NAMALWA (cell line): ENCODE measurements around the gene ODC1.
"Not testable (repeated sequence)": the region's sequence is repeated elsewhere in the genome, so short reads cannot be mapped to it uniquely, and the experiment has no call there.

ENCODE experiments used
- DNase-seq: peaks from one replicate; pipeline ENCODE4 v3.0.0-alpha.2; 2015; ENCODE audit warnings: low spot score

Gene ODC1

GRCh38 chr2:10452956-10453904, 5.1 kb upstream of the ODC1 start:
- DNase-seq, result no peak

DNA sequence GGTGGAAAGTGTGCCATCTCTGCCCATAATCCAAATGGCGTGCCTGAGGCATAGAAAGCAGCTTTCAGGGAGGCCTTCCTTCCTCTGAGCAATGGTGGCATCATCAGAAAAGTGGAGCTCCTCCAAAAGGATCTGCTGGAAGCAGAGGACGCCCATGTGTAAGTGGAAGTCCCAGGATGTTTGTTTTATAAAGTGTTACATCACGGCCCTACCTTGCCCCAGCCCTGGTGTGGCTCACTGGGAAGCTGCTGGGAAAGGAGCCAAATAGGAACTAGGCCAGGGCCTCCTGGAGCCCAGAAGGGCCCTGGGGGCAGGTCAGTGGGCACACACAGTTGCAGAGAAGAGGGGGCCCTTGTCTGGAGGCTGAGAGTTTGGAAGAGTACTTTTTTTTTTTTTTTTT, 4.2 kb upstream of the ODC1 start:
- DNase-seq, result no peak

DNA sequence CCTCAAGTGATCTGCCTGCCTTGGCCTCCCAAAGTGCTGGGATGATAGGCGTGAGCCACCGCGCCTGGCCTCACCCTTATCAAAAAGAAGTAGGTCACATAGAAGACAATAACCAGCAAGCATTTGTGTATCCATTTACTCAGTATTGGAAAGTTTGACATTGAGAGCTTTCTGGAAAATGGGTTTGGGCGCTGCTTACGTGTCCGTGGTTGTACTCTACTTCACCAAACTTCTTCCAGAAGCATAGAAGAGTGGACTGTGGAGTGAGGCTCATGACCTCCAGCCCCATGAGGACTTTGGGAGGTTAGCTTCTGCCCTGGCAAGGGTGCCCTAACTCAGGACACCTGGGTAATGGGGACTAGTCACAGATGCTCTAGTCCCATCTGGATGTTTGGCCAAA, 3.7 kb upstream of the ODC1 start:
- DNase-seq, result no peak

- DNase-seq, result no peak
These were observed 1.9 kb upstream of the ODC1 start for GRCh38 chr2:10449838-10450691.

GRCh38 chr2:10449486-10449831, 1.3 kb upstream of the ODC1 start:
- no peak for DNase-seq

DNA sequence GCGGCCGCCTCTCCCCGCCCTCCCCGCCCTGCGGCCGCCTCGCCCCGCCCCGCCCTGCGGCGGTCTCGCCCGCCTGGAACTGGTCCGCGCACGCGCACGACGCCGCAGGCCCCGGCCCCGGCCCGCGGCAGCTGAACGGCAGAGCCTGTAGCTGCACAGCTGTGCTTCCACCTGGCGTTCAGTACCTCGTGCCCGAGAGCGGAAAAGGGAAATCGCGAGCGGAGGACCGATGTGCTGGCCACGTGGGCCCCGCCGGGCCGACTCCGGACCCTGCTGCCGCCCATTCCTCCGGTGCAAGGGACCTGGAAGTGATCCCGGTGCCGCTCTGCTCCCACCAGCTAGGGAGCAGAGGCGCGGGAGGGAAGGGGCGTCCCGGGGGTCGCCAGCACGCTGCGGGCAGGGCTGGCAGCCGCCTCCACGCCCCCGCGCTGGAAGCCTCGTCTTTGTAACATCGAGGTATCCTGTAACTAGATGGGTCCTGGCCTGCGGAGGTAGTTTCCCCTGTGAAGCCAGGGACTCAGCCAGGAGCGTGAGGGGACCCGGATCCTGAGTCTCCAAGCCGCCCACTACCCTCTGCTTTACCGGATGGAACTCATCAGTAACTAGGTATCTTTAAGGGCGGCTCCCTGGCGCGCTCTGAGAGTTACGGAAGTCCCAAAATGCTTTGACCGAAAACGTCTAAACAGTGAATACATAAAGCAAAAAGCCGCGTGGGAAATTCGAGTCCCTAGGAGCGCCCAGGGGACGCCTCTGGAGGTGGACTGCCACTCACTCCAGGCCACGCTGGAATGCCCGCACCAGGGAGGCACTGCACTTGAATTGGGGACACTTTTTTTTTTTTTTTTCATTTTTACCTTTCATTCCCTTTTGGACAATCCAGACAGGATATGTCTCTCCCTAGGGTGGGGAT, 704 bp upstream of the ODC1 start:
- DNase-seq, result peak; percentile 96

DNA sequence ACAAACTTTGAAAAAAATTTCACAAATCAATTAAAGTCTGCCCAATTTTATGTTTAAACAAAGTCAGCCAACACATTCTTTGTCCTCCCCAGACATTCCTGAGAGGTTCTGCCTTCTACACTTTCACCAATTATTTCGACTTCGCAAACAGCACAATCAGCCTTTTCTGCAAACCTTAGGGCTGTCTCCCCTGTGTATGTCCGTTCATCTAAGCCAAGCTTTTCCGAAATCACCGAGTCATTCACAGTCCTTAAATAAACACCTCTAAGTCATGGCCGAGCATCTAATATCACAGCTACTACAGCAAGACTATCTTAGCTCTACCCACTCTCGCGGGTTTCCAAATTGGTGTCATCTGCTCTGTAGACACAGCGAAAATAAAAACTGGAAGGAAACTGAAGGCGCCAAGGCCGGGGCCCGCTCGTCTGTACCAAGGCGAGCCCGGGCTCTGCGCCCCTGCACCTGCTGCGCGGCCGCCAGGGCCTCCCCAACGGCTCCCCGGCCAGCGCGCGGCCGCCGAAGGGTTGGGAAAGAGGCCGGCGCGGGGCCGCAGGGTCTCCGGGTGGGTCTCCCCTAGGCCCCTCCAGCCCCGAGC, 730 bp downstream of the ODC1 start:
- peak; percentile 79 for DNase-seq

GRCh38 chr2:10446631-10447030, 1.5 kb downstream of the ODC1 start:
- peak; percentile 53 for DNase-seq

- DNase-seq, result no peak
These were observed 3.7 kb downstream of the ODC1 start for GRCh38 chr2:10444463-10444862.

DNA sequence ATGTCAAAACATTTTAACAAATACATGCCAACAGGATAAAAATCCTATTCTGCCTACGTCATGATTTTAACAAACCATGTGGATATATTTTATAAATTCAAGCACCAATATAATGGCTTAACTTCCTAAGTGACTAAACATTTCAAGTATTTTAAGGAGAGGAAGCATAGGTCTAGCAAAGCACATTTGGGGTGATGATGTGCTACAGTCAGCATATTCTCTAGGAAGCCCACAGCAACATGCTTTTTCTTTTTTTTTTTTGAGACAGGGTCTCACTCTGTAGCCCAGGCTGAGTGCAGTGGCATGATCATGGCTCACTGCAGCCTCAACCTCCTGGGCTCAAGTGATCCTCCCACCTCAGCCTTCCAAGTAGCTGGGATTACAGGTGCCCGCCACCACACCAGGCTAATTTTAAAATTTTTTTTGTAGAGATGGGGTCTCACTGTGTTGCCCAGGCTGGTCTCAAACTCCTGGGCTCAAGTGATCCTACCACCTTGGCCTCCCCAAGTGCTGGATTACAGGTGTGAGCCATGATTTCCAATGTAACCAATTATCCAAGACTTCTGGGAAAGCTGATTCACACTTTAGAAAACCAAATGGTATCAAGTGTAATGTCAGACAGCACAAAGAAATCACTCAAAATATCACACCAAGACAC, 5.5 kb downstream of the ODC1 start:
- DNase-seq, result not testable (repeated sequence)

DNA sequence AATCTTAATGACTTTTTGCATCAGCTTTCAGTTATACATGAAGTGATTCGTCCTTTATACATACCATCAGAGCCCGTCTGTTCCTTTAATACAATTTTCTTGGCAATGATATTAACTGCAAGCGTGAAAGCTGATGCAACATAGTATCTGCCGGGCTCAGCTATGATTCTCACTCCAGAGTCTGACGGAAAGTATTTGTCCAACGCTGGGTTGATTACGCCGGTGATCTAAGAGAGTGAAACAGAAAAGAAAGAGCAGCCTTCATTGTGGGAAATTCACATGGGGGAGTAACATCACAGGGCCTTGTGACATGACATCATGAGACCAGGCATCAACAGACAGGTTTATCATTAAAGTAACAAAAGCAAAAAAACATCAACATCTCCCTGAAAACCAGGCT, 6.2 kb downstream of the ODC1 start:
- no peak for DNase-seq

DNA sequence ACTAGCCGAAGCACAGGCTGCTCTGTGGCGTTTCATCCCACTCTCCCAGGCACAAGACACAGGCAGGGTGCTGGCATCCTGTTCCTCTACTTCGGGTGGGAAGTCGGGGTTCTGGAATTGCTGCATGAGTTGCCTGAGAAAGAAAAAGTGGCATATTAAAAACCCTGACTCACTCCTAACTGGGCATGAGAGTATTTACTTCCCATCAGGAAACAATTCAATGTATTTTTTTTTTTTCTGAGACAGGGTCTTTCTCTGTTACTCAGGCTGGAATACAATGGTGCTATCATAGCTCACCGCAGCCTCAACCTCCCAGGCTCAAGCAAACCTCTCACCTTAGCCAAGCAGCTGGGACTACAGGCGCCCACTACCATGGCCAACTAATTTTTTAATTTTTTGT, 7.4 kb downstream of the ODC1 start:
- no peak for DNase-seq

DNA sequence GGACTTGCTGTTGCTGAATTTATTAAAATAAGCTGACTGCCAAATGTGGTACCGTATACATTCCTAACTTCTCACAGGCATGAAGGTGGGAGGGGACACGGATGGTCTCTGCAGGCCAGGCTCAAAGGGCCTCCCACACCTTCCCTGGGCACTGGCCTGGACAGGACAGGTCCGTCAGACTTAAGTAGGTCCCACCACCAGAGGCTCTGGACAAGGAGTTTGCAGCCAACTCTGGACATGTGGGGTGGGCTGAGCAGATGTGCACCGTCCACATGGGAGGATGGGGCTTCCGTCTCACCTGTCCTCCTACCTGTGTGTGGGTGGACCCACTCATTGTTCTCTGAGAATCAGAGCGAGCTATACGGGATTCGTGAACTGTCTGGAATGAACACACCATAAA, 8.2 kb downstream of the ODC1 start:
- DNase-seq, result no peak

- DNase-seq, result peak; percentile 47
These were observed 8.8 kb downstream of the ODC1 start for GRCh38 chr2:10439185-10439879.

DNA sequence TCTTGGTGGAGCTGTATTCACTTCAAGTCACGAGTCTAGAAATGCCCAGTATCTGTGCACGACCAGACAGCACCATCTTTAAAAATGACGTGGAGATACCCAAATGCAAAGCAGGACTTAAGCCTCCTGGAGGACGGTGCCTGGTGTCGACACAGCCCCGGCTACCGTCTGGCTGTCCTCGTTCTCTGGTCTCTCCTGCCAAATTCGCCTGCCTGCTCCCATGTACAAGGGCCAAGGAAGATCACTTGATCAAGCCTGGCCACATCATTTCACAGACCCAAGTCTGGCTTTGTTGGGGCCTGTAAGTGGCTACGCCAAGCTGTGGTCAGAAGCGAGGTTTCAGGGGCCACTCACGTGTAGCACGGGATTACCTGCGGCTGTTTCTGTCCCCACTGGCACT, 9.4 kb downstream of the ODC1 start:
- DNase-seq, result peak; percentile 37

- no peak for DNase-seq
These were observed 10.3 kb downstream of the ODC1 start for GRCh38 chr2:10437806-10438205.

DNA sequence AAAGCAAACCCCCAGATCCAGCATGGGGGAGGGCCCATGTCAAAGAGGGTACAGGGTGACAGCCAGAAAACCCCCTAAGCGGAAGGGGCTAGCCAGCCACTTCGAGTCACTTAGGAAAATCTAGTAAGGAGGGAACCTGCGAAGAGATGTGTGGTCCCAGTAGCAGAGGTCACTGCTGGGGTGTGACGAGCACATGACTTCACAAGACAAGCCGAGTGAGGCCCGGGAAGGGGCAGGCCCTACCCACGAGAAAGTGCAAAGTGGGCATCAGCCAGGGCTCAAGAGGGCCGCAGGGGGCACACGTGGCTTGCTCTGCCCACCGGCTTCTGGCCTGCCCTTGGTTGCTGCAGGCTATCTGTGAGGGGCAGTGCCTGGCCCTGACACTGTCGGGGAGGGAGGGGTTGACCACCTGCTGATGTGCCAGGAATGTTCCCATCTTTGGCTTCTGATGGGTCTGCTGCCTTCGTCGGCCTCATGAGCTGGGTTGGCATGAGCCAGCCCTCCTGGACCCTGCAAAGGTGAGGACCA, 11.5 kb downstream of the ODC1 start:
- no peak for DNase-seq

- DNase-seq, result no peak
These were observed 12.3 kb downstream of the ODC1 start for GRCh38 chr2:10435820-10436204.

- peak; percentile 88 for DNase-seq
These were observed 13.0 kb downstream of the ODC1 start for GRCh38 chr2:10434886-10435819.
